Upper lobe of left lung (tissue), 4 donors: ENCODE data around the gene MCAM.

ENCODE experiments used
- EP300 ChIP-seq, 4 donors: sonication (generic); formaldehyde crosslinking; IDR thresholded peaks; one replicate each; pipeline ENCODE4 v1.5.1; 2017; ENCODE audit warnings: antibody characterized with exemption in 4 of 4, control low read depth in 2 of 4
- POLR2A ChIP-seq, 4 donors: fragments of 450-650 bp; IDR thresholded peaks; one replicate each; pipeline ENCODE4 v1.5.1; 2016 to 2017; ENCODE audit warnings: antibody characterized with exemption in 4 of 4, mild to moderate bottlenecking in 2 of 4
- POLR2AphosphoS5 ChIP-seq, 2 donors: sonication (generic); formaldehyde crosslinking; IDR thresholded peaks; one replicate each; pipeline ENCODE4 v1.5.1; 2017; ENCODE audit warnings: antibody characterized with exemption in 2 of 2
- TF ChIP-seq, protein P1 (sequence below), 6 experiments: fragments of 450-650 bp in 4 of 6; fragments of 200-600 bp in 2 of 6; sonication (generic) in 2 of 6; IDR thresholded peaks; one replicate each; pipeline ENCODE4 v1.5.1; 2016 to 2019; ENCODE audit warnings: antibody characterized with exemption in 6 of 6

DNA sequence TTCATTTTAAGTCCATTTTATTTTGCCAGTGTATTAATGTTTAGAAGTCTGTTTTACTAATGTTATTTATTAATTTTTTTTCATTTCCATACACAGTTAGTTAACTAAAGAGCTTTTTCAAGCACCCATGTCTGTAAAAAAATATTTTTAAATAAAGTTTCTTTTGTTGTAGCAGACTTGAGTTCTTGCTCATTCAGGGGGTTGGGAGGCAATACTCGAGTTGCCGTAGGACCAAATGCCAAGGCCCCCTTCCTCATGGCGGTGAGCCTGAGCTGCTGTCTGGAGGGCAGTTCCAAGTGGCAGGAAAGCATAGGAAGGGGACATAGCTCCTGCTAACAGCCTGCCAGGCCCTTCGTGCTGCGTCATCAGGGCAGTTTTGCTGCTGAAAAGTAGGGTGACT, 9.0 kb downstream of the MCAM start:
- TF ChIP-seq, protein P1, sequence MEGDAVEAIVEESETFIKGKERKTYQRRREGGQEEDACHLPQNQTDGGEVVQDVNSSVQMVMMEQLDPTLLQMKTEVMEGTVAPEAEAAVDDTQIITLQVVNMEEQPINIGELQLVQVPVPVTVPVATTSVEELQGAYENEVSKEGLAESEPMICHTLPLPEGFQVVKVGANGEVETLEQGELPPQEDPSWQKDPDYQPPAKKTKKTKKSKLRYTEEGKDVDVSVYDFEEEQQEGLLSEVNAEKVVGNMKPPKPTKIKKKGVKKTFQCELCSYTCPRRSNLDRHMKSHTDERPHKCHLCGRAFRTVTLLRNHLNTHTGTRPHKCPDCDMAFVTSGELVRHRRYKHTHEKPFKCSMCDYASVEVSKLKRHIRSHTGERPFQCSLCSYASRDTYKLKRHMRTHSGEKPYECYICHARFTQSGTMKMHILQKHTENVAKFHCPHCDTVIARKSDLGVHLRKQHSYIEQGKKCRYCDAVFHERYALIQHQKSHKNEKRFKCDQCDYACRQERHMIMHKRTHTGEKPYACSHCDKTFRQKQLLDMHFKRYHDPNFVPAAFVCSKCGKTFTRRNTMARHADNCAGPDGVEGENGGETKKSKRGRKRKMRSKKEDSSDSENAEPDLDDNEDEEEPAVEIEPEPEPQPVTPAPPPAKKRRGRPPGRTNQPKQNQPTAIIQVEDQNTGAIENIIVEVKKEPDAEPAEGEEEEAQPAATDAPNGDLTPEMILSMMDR (IDR thresholded peaks at IDR 0.05): no peak
- no peak for TF ChIP-seq POLR2A (IDR thresholded peaks at IDR 0.05)
- no peak for TF ChIP-seq POLR2AphosphoS5 (IDR thresholded peaks at IDR 0.05)
- no peak for TF ChIP-seq EP300 (IDR thresholded peaks at IDR 0.05)
